ENCODE data around the gene CYB561D2. TPM values are rescaled to one million over a fixed set of nuclear protein-coding genes. Genes with fewer than 3 reads are reported as not detected.

Gene CYB561D2
- total and polyA plus RNA-seq, 8 donors = 6.1 to 26.1 (median 11.1) TPM; not detected in 1

GRCh38 chr3:50401978-50402595 is 51.4 kb downstream of the CYB561D2 start:
- Histone ChIP-seq H3K36me3 (no peaks in the 10 kb centered on the region), H3K4me3 (no peak overlapping the region), H3K9me3 (no peaks in the 10 kb centered on the region), H3K27me3 (no peaks in the 10 kb centered on the region), H3K4me1 (peaks cover 0 to 8% (median 7%) of the 10 kb centered on the region in 4 donors), H3K27ac (no peak overlapping the region)
- TF ChIP-seq POLR2AphosphoS5 (IDR thresholded peaks at IDR 0.05) = no peak
- WGBS, 5 donors = 12 to 43% (median 16%) methylated on average over 5 of the region's 5 CpGs
- peak; percentile 33 to 71 for DNase-seq
- intact Hi-C loops (cut with DNase I; ENCODE audit: low total_unique reads) = no loop called here

Other genes with a start within 250 kb of the CYB561D2 start
- gene SEMA3F, start 195.5 kb upstream of the CYB561D2 start, total RNA-seq = 10 to 100 TPM; 11.9 to 34.5 (median 31.2) TPM
- 10 to 100 TPM in 2 of 3 donors, 1 to 10 TPM in 1; 8.9 to 33.8 (median 14.6) TPM for gene SEMA3F, start 195.5 kb upstream of the CYB561D2 start, polyA plus RNA-seq
- not detected for gene GNAT1, start 159.3 kb upstream of the CYB561D2 start, total RNA-seq
- gene GNAT1, start 159.3 kb upstream of the CYB561D2 start, polyA plus RNA-seq = not detected
- 1 to 10 TPM in 1 of 5 donors, not detected in 4; 3.1 TPM for gene SLC38A3, start 145.6 kb upstream of the CYB561D2 start, total RNA-seq
- gene SLC38A3, start 145.6 kb upstream of the CYB561D2 start, polyA plus RNA-seq = 1 to 10 TPM in 1 of 3 donors, under 1 TPM in 2; 0.15 to 1.1 (median 0.93) TPM
- gene GNAI2, start 114.7 kb upstream of the CYB561D2 start, total RNA-seq = 100 to 1,000 TPM in 2 of 5 donors, 10 to 100 TPM in 3; 73.7 to 211 (median 98.5) TPM
- gene GNAI2, start 114.7 kb upstream of the CYB561D2 start, polyA plus RNA-seq = 10 to 100 TPM; 61.1 to 73.5 (median 68.3) TPM
- gene SEMA3B, start 81.7 kb upstream of the CYB561D2 start, total RNA-seq = 100 to 1,000 TPM in 4 of 5 donors, 10 to 100 TPM in 1; 53.6 to 310 (median 129) TPM
- 10 to 100 TPM; 40.1 to 79.9 (median 42.0) TPM for gene SEMA3B, start 81.7 kb upstream of the CYB561D2 start, polyA plus RNA-seq
- not detected for gene LSMEM2, start 71.8 kb upstream of the CYB561D2 start, total RNA-seq
- gene LSMEM2, start 71.8 kb upstream of the CYB561D2 start, polyA plus RNA-seq = under 1 TPM in 2 of 3 donors, not detected in 1; 0.31 to 0.58 TPM
- 100 to 1,000 TPM in 3 of 5 donors, 10 to 100 TPM in 2; 69.9 to 254 (median 193) TPM for gene IFRD2, start 58.4 kb upstream of the CYB561D2 start, total RNA-seq
- 100 to 1,000 TPM in 2 of 3 donors, 10 to 100 TPM in 1; 98.1 to 118 (median 108) TPM for gene IFRD2, start 58.4 kb upstream of the CYB561D2 start, polyA plus RNA-seq
- gene HYAL3, start 51.5 kb upstream of the CYB561D2 start, total RNA-seq = 1 to 10 TPM in 3 of 5 donors, not detected in 2; 1.3 to 3.9 (median 1.3) TPM
- 1 to 10 TPM; 5.0 to 7.9 (median 7.7) TPM for gene HYAL3, start 51.5 kb upstream of the CYB561D2 start, polyA plus RNA-seq
- gene NAA80, start 51.5 kb upstream of the CYB561D2 start, total RNA-seq = 100 to 1,000 TPM in 1 of 5 donors, 10 to 100 TPM in 3, 1 to 10 TPM in 1; 3.1 to 107 (median 22.3) TPM
- gene NAA80, start 51.5 kb upstream of the CYB561D2 start, polyA plus RNA-seq = 10 to 100 TPM in 1 of 3 donors, 1 to 10 TPM in 2; 8.7 to 16.4 (median 9.7) TPM
- 10 to 100 TPM in 1 of 5 donors, 1 to 10 TPM in 3, not detected in 1; 1.8 to 38.4 (median 5.3) TPM for gene HYAL1, start 47.3 kb upstream of the CYB561D2 start, total RNA-seq
- gene HYAL1, start 47.3 kb upstream of the CYB561D2 start, polyA plus RNA-seq = 10 to 100 TPM in 2 of 3 donors, 1 to 10 TPM in 1; 6.3 to 25.8 (median 12.7) TPM
- gene HYAL2, start 28.1 kb upstream of the CYB561D2 start, total RNA-seq = 10 to 100 TPM; 11.1 to 96.4 (median 26.8) TPM
- 10 to 100 TPM; 24.7 to 47.6 (median 30.4) TPM for gene HYAL2, start 28.1 kb upstream of the CYB561D2 start, polyA plus RNA-seq
- 10 to 100 TPM in 3 of 5 donors, 1 to 10 TPM in 1, not detected in 1; 2.3 to 63.4 (median 25.6) TPM for gene TUSC2, start 22.6 kb upstream of the CYB561D2 start, total RNA-seq
- 10 to 100 TPM; 40.3 to 48.1 (median 46.3) TPM for gene TUSC2, start 22.6 kb upstream of the CYB561D2 start, polyA plus RNA-seq
- gene RASSF1, start 10.0 kb upstream of the CYB561D2 start, total RNA-seq = 10 to 100 TPM; 16.5 to 33.2 (median 22.6) TPM
- gene RASSF1, start 10.0 kb upstream of the CYB561D2 start, polyA plus RNA-seq = 10 to 100 TPM; 27.8 to 37.3 (median 29.6) TPM
- gene ZMYND10, start 5.1 kb upstream of the CYB561D2 start, total RNA-seq = 10 to 100 TPM in 1 of 5 donors, under 1 TPM in 3, not detected in 1; 0.87 to 61.4 (median 0.91) TPM
- 1 to 10 TPM in 2 of 3 donors, under 1 TPM in 1; 0.87 to 3.7 (median 1.2) TPM for gene ZMYND10, start 5.1 kb upstream of the CYB561D2 start, polyA plus RNA-seq
- 10 to 100 TPM in 3 of 5 donors, 1 to 10 TPM in 2; 4.5 to 75.0 (median 13.0) TPM for gene NPRL2, start 87 bp upstream of the CYB561D2 start, total RNA-seq
- gene NPRL2, start 87 bp upstream of the CYB561D2 start, polyA plus RNA-seq = 10 to 100 TPM; 20.8 to 27.6 (median 27.0) TPM
- gene TMEM115, start 8.7 kb downstream of the CYB561D2 start, total RNA-seq = 100 to 1,000 TPM in 1 of 5 donors, 10 to 100 TPM in 4; 25.0 to 128 (median 27.4) TPM
- gene TMEM115, start 8.7 kb downstream of the CYB561D2 start, polyA plus RNA-seq = 10 to 100 TPM; 14.6 to 27.7 (median 14.7) TPM
- 10 to 100 TPM in 1 of 5 donors, 1 to 10 TPM in 4; 1.2 to 45.8 (median 1.8) TPM for gene CACNA2D2, start 152.8 kb downstream of the CYB561D2 start, total RNA-seq
- 1 to 10 TPM in 2 of 3 donors, under 1 TPM in 1; 0.92 to 2.7 (median 1.9) TPM for gene CACNA2D2, start 152.8 kb downstream of the CYB561D2 start, polyA plus RNA-seq
- 10 to 100 TPM in 2 of 5 donors, 1 to 10 TPM in 2, not detected in 1; 4.9 to 75.0 (median 16.4) TPM for gene C3orf18, start 216.9 kb downstream of the CYB561D2 start, total RNA-seq
- gene C3orf18, start 216.9 kb downstream of the CYB561D2 start, polyA plus RNA-seq = 1 to 10 TPM; 5.9 to 9.0 (median 8.2) TPM
- 10 to 100 TPM in 2 of 5 donors, 1 to 10 TPM in 3; 5.8 to 14.3 (median 6.4) TPM for gene HEMK1, start 218.7 kb downstream of the CYB561D2 start, total RNA-seq
- gene HEMK1, start 218.7 kb downstream of the CYB561D2 start, polyA plus RNA-seq = 10 to 100 TPM; 19.8 to 24.8 (median 20.0) TPM